ENCODE data around the gene PPP6R2. TPM values are rescaled to one million over a fixed set of nuclear protein-coding genes. Genes with fewer than 3 reads are reported as not detected.
A peak's percentile ranks its signal among the peaks of the same experiment; 100 is the strongest.
"Not testable (repeated sequence)": the region's sequence is repeated elsewhere in the genome, so short reads cannot be mapped to it uniquely, and the experiment has no call there.

PPP6R2 gene
- polyA plus RNA-seq, 5 donors = 33.1 to 54.7 (median 41.0) TPM

DNA sequence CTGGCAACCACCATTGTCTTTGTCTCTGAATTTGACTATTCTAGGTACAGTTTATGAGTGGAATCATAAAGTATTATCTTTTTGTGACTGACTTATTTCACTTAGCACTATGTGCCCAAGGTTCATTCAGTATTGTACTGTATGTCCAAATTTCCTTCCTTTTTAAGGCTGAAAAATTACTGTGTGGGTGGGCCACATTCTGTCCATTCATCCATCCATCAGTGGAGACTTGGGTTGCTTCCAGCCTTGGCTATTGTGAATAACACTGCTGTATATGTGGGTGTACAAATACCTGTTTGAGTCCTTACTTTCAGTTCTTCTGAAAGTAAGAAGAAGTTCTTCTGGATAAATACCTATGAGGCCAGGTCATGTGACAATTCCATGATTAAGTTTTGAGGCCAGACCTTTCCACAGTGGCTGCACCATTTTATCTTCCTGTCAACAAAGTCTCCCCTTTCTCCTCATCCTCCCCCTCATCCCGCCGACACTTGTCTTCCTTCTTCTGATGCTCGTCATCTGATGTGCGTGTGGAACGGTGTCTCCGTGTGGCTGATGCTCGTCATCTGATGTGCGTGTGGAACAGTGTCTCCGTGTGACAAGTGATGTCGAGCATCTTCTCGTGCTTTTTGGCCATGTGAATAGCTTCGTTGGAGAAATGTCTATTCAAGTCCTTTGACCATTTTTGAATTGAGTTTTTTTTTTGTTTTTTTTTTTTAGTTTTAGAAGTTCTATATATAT, 82.2 kb downstream of the PPP6R2 start:
- DNase-seq = no peak

- no peak for DNase-seq
Observed at GRCh38 chr22:50432131-50432876, 89.2 kb downstream of the PPP6R2 start.

GRCh38 chr22:50432877-50433510, 89.9 kb downstream of the PPP6R2 start:
- not testable (repeated sequence) for DNase-seq

GRCh38 chr22:50434849-50435248, 91.7 kb downstream of the PPP6R2 start:
- DNase-seq = no peak

DNA sequence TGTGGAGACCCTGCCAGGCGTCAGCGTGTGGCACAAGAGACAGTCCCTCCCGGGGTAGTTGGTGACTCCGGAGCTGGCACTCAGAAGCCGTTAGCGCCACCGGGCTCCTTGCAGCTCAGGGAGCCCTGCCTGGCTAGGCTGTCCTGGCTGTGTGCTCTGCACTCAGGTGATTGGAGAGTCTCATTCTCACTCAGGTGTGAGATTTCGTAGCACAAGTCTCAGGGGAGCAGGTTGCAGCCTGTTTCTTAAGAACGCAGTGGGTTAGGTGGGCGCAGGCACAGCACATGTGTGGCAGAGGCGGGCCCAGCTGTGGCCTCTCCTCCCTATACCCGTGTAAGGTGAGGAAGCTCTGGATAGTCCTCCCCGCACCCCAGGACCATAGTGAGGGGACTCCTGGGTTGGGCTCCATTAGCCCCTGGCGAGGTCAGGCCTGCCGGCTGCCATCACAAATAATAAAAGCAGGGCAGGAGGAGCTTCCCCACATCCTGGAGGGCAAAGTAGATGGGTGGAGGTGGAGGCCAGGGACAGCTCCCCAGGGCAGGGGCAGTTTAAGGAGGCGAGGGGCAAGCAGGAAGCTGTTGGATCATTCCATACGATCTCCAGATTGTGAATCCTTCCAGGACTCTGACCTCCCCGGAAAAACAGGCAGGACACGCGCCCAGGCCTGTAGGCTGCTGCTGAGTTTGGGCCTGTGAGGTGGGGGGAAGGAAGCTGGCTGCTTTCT, 92.3 kb downstream of the PPP6R2 start:
- no peak for DNase-seq

GRCh38 chr22:50436015-50436830, 93.1 kb downstream of the PPP6R2 start:
- DNase-seq = no peak

- DNase-seq = no peak
Observed at GRCh38 chr22:50436841-50437341, 93.8 kb downstream of the PPP6R2 start.

DNA sequence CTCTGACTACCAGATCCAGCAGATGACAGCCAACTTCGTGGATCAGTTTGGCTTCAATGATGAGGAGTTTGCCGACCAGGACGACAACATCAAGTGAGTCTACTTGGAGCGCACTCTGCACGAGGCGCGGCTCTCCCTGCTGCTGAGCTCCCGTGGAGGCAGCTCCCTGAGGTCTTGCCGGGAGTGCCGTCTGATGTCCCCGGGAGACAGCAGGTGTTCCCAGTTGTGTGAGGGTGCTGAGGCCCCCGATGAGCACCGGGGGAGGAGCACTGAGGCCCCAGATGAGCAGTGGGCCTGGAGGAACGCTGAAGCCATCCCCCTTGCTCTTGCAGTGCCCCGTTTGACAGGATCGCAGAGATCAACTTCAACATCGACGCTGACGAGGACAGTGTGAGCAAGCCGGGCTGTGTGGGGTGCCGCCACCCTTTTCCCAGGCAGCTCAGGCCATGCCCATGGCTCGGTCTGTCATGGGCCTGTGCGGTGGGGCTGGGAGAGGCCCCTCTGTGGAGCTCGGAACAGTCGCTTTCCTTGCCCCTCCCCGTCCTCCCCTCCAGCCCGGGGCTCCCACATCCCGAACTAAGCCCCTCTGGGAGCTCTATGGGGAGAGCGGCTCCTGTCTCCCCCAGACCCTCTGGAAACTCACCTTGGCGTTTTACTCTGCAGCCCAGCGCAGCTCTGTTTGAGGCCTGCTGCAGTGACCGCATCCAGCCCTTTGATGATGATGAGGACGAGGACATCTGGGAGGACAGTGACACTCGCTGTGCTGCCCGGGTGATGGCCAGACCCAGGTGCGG, 94.6 kb downstream of the PPP6R2 start:
- DNase-seq = no peak

GRCh38 chr22:50438305-50439275, 95.5 kb downstream of the PPP6R2 start:
- DNase-seq = no peak

GRCh38 chr22:50439314-50439870, 96.3 kb downstream of the PPP6R2 start:
- no peak for DNase-seq

DNA sequence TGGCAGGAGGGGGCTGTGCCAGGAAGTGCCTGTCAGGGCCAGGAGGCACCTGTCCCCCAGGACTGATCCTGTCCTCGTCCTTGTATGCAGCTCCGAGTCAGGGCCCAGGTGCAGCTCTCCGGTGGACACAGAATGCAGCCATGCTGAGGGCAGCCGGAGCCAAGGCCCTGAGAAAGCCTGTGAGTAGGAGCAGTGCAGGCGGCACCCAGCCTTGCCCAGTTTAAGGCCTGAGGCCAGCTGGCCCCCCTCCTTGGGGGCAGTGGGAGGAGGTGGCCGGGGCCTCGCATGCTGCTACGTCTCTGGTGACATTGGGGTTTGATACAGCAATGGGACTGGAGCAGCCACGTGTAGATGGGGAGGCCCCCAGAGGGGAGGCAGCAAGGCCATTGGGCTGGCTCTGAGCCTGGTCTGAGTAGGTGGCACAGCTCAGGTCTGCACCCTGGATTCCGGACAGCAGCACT, 96.8 kb downstream of the PPP6R2 start:
- no peak for DNase-seq

DNA sequence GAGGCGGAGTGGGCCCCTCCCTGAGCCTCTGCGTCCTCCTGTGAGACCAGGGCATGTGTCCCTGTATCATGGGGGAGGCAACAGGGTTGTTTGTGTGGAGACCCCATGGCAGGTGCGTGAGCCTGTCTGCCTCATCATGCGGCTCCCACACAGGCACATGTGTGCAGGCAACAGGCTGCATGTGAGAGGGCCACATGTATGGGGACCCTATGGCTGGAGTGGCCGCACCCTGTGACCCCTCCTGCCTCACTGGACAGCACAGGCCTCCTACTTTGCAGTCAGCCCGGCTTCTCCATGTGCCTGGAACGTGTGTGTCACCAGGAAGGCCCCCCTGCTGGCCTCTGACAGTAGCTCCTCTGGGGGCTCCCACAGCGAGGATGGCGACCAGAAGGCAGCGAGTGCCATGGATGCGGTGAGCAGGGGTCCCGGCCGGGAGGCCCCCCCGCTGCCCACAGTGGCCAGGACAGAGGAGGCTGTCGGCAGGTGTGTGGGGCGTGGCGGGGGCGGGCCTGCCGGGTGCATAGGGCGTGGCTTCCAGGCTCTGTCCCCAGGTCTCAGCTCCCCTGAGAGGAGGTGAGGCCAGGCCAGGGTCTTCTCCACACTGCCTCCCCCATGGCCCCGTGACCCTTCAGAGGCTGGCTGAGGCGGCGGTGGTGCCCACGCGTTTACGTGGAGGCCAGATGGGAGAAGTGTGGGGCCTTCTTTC, 97.6 kb downstream of the PPP6R2 start:
- DNase-seq = no peak

GRCh38 chr22:50441428-50441993, 98.4 kb downstream of the PPP6R2 start:
- no peak for DNase-seq

- no peak for DNase-seq
Observed at GRCh38 chr22:50443197-50443596, 100.1 kb downstream of the PPP6R2 start.

DNA sequence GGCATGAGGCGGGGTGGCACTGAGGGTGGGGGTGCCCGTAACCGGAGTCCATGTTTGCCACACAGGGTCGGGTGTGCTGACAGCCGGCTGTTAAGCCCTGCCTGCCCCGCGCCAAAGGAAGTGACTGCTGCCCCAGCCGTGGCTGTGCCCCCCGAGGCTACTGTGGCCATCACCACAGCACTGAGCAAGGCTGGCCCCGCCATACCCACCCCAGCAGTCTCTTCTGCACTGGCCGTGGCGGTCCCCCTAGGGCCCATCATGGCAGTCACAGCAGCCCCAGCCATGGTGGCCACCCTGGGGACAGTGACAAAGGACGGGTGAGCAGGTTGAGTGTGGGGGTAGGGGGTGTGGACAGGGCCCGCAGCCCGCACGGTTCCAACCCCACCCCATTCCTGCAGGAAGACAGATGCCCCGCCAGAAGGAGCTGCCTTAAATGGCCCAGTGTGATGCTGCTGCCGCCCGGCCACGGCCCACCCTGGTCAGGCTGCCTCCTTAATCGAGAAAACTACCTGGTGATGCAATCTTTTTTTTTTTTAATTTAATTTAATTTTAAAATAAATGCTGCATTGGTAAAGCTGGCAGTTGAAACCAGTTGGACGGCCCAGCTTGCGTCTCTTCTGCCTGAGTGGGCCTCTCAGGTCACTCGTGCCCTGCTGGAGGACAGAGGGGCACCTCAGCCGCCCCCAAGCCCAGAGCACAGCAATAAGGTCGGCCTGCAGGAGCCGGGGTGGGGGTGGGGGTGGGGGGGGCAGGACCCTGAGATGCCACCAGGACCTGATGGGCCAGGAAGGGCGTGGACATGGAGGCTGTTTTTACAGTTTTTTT, 100.9 kb downstream of the PPP6R2 start:
- no peak for DNase-seq

DNA sequence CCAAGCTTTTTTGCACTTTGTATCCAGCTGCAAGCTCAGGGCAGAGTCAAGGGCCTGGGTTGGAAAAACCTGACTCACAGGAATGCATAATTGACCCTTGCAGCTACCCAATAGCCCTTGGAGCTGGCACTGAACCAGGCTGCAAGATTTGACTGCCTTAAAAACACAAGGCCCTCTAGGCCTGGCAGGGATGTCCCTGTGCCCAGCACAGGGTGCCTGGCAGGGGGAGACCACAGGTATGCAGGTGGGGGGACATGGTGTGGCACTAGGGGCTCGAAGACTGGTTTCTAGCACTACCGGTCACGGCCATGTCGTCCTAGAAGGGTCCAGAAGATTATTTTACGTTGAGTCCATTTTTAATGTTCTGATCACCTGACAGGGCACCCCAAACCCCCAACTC, 101.5 kb downstream of the PPP6R2 start:
- peak; percentile 58 to 61 for DNase-seq

All from right lung (tissue), 5 donors.